HUES6 (cell line): ENCODE data around the gene ADARB2.

ENCODE experiments used
- H3K27ac ChIP-seq: 2 replicates; pipeline ENCODE4 v1.7.0; 2013; ENCODE audit warnings: low read depth, mild to moderate bottlenecking, low read length, inconsistent platforms
- H3K27me3 ChIP-seq: 2 replicates; pipeline ENCODE4 v1.6.1; 2013; ENCODE audit warnings: low read length; ENCODE audit not compliant: control insufficient read depth, insufficient read depth
- H3K36me3 ChIP-seq: 2 replicates; pipeline ENCODE4 v1.6.1; 2013; ENCODE audit warnings: low read length; ENCODE audit not compliant: control insufficient read depth, insufficient read depth
- H3K4me1 ChIP-seq: 2 replicates; pipeline ENCODE4 v1.6.1; 2013; ENCODE audit warnings: low read length; ENCODE audit not compliant: control insufficient read depth, insufficient read depth
- H3K4me3 ChIP-seq: 2 replicates; pipeline ENCODE4 v1.5.1; 2013; ENCODE audit warnings: low read depth, low read length
- H3K9ac ChIP-seq: one replicate; pipeline ENCODE4 v1.6.1; 2013; ENCODE audit warnings: mild to moderate bottlenecking, low read length
- H3K9me3 ChIP-seq: 2 replicates; pipeline ENCODE4 v1.6.1; 2013; ENCODE audit warnings: low read depth, low read length; ENCODE audit not compliant: control insufficient read depth, insufficient read depth

Gene ADARB2

GRCh38 chr10:1174022-1174421 lies 563.3 kb downstream of the ADARB2 start:
- no peaks in the 10 kb centered on the region for H3K27me3 ChIP-seq
- H3K4me3 ChIP-seq: no peak overlapping the region
- no peak overlapping the region for H3K27ac ChIP-seq
- H3K9me3 ChIP-seq: no peaks in the 10 kb centered on the region
- H3K4me1 ChIP-seq: no peaks in the 10 kb centered on the region
- H3K9ac ChIP-seq: no peak overlapping the region
- H3K36me3 ChIP-seq: no peaks in the 10 kb centered on the region

- no peaks in the 10 kb centered on the region for H3K4me1 ChIP-seq
- H3K9me3 ChIP-seq: no peaks in the 10 kb centered on the region
- no peak overlapping the region for H3K27ac ChIP-seq
Measured at GRCh38 chr10:1173091-1173490, 564.2 kb downstream of the ADARB2 start.

GRCh38 chr10:1172256-1172984 lies 564.9 kb downstream of the ADARB2 start:
- no peaks in the 10 kb centered on the region for H3K4me1 ChIP-seq
- H3K9me3 ChIP-seq: no peaks in the 10 kb centered on the region

More at GRCh38 chr10:1173091-1173490, 564.2 kb downstream of the ADARB2 start:
- Histone ChIP-seq H3K36me3 (no peaks in the 10 kb centered on the region), H3K4me3 (no peak overlapping the region), H3K27me3 (no peaks in the 10 kb centered on the region), H3K9ac (no peak overlapping the region)

GRCh38 chr10:1171586-1171985 lies 565.7 kb downstream of the ADARB2 start:
- Histone ChIP-seq H3K27me3 (no peaks in the 10 kb centered on the region), H3K9me3 (no peaks in the 10 kb centered on the region), H3K4me3 (no peak overlapping the region), H3K27ac (no peak overlapping the region), H3K9ac (no peak overlapping the region), H3K4me1 (no peaks in the 10 kb centered on the region), H3K36me3 (no peaks in the 10 kb centered on the region)

More at GRCh38 chr10:1172256-1172984, 564.9 kb downstream of the ADARB2 start:
- Histone ChIP-seq H3K27me3 (no peaks in the 10 kb centered on the region), H3K27ac (no peak overlapping the region), H3K4me3 (no peak overlapping the region), H3K9ac (no peak overlapping the region), H3K36me3 (no peaks in the 10 kb centered on the region)

GRCh38 chr10:1171182-1171581 lies 566.1 kb downstream of the ADARB2 start:
- Histone ChIP-seq H3K4me1 (no peaks in the 10 kb centered on the region), H3K9ac (no peak overlapping the region), H3K9me3 (no peaks in the 10 kb centered on the region), H3K4me3 (no peak overlapping the region), H3K27ac (no peak overlapping the region), H3K36me3 (no peaks in the 10 kb centered on the region), H3K27me3 (no peaks in the 10 kb centered on the region)

- Histone ChIP-seq H3K27me3 (no peaks in the 10 kb centered on the region), H3K4me3 (no peak overlapping the region), H3K9me3 (no peaks in the 10 kb centered on the region), H3K36me3 (no peaks in the 10 kb centered on the region), H3K4me1 (no peaks in the 10 kb centered on the region), H3K27ac (no peak overlapping the region), H3K9ac (no peak overlapping the region)
Measured at GRCh38 chr10:1170867-1171180, 566.5 kb downstream of the ADARB2 start.

GRCh38 chr10:1169981-1170866 lies 567.1 kb downstream of the ADARB2 start:
- no peaks in the 10 kb centered on the region for H3K4me1 ChIP-seq
- H3K9ac ChIP-seq: no peak overlapping the region
- H3K27ac ChIP-seq: no peak overlapping the region
- no peaks in the 10 kb centered on the region for H3K9me3 ChIP-seq
- no peaks in the 10 kb centered on the region for H3K36me3 ChIP-seq
- H3K27me3 ChIP-seq: no peaks in the 10 kb centered on the region
- H3K4me3 ChIP-seq: no peak overlapping the region

GRCh38 chr10:1169186-1169885 lies 568.0 kb downstream of the ADARB2 start:
- no peaks in the 10 kb centered on the region for H3K27me3 ChIP-seq
- H3K27ac ChIP-seq: no peak overlapping the region
- no peaks in the 10 kb centered on the region for H3K4me1 ChIP-seq
- H3K4me3 ChIP-seq: no peak overlapping the region
- H3K9me3 ChIP-seq: no peaks in the 10 kb centered on the region
- no peak overlapping the region for H3K9ac ChIP-seq
- no peaks in the 10 kb centered on the region for H3K36me3 ChIP-seq

GRCh38 chr10:1168763-1169162 lies 568.6 kb downstream of the ADARB2 start:
- Histone ChIP-seq H3K9ac (no peak overlapping the region), H3K4me3 (no peak overlapping the region), H3K27ac (no peak overlapping the region), H3K27me3 (no peaks in the 10 kb centered on the region), H3K4me1 (no peaks in the 10 kb centered on the region), H3K36me3 (no peaks in the 10 kb centered on the region), H3K9me3 (no peaks in the 10 kb centered on the region)

GRCh38 chr10:1166828-1167275 lies 570.5 kb downstream of the ADARB2 start:
- Histone ChIP-seq H3K27me3 (no peaks in the 10 kb centered on the region), H3K9ac (no peak overlapping the region), H3K4me1 (no peaks in the 10 kb centered on the region), H3K36me3 (no peaks in the 10 kb centered on the region), H3K9me3 (no peaks in the 10 kb centered on the region), H3K4me3 (no peak overlapping the region), H3K27ac (no peak overlapping the region)
